Gastrocnemius medialis (tissue), 4 donors: ENCODE measurements around the gene UBE3B. TPM values are rescaled to one million over a fixed set of nuclear protein-coding genes. Genes with fewer than 3 reads are reported as not detected.

Experiments
- ATAC-seq, 2 donors: fragments of 150-250 bp; one replicate each; pipeline ENCODE4 v1.9.1; 2016
- DNase-seq, 2 donors: peaks; one replicate each; pipeline ENCODE4 v3.0.0-alpha.2; 2019
- H3K27ac ChIP-seq, 4 donors: fragments of 200-600 bp; sonication (generic); 1 replicate in 1 of 4; 2 replicates in 3 of 4; pipeline ENCODE4 v1.5.1; 2016 to 2018; ENCODE audit warnings: mild to moderate bottlenecking in 2 of 4, moderate library complexity in 1 of 4
- H3K27me3 ChIP-seq, 3 donors: fragments of 200-600 bp; sonication (generic) in 2 of 3; 1 replicate in 1 of 3; 2 replicates in 2 of 3; pipeline versions ENCODE4 v1.5.1 to v1.6.0; 2016 to 2019; ENCODE audit warnings: mild to moderate bottlenecking in 1 of 3, moderate library complexity in 1 of 3
- H3K36me3 ChIP-seq, 2 donors: fragments of 200-600 bp; sonication (generic) in 1 of 2; one replicate each; pipeline ENCODE4 v1.5.1; 2017 to 2018
- H3K4me1 ChIP-seq, 2 donors: fragments of 200-600 bp; sonication (generic) in 1 of 2; one replicate each; pipeline ENCODE4 v1.5.1; 2016 to 2017; ENCODE audit warnings: mild to moderate bottlenecking in 2 of 2
- H3K4me3 ChIP-seq, 4 donors: fragments of 200-600 bp; sonication (generic) in 3 of 4; 1 replicate in 1 of 4; 2 replicates in 3 of 4; pipeline ENCODE4 v1.5.1; 2016 to 2019; ENCODE audit warnings: mild to moderate bottlenecking in 2 of 4
- H3K9me3 ChIP-seq, 3 donors: fragments of 200-600 bp; sonication (generic) in 2 of 3; 1 replicate in 1 of 3; 2 replicates in 2 of 3; pipeline ENCODE4 v1.5.1; 2016 to 2019
- POLR2A ChIP-seq, 2 donors: fragments of 450-650 bp; IDR thresholded peaks; one replicate each; pipeline ENCODE4 v1.6.1; 2017; ENCODE audit warnings: antibody characterized with exemption in 2 of 2, mild to moderate bottlenecking in 2 of 2, moderate library complexity in 2 of 2
- in situ Hi-C, 4 donors: fragments of 200-750 bp; cut with MboI; loops; one replicate each; pipeline versions ENCODE4 v1.15.0 to v1.8.0; 2017; ENCODE audit warnings: low sequenced_read_pairs in 4 of 4
- intact Hi-C: fragments of 100-400 bp; cut with DNase I; formaldehyde crosslinking; loops from one replicate; pipeline ENCODE4 v1.15.1; 2023; ENCODE audit warnings: low total_unique reads
- total RNA-seq, 4 donors: library from RNA; depleted of rRNA; stranded (reverse); fragments of >200 nt; gene quantifications; one replicate each; pipeline versions ENCODE4 v1.1.0 to v1.2.3, GENCODE V29; 2016
- TF ChIP-seq, protein P1 (sequence below), 5 experiments: fragments of 450-650 bp in 3 of 5; fragments of 200-600 bp in 2 of 5; sonication (generic) in 2 of 5; IDR thresholded peaks in 4 of 5; conservative IDR thresholded peaks in 1 of 5; 1 replicate in 4 of 5; 2 replicates in 1 of 5; pipeline ENCODE4 v1.5.1; 2016 to 2019; ENCODE audit warnings: antibody characterized with exemption in 5 of 5, mild to moderate bottlenecking in 3 of 5, moderate library complexity in 3 of 5

The UBE3B gene
- total RNA-seq, 4 donors from 2014 or later, result 44.8 to 58.2 (median 55.9) TPM

- Histone ChIP-seq H3K27ac (no peak overlapping the region), H3K4me1 (no peaks in the 10 kb centered on the region), H3K36me3 (peaks cover 0 to 48% of the 10 kb centered on the region in 2 donors), H3K9me3 (no peaks in the 10 kb centered on the region), H3K27me3 (no peaks in the 10 kb centered on the region), H3K4me3 (no peak overlapping the region)
- TF ChIP-seq POLR2A (IDR thresholded peaks at IDR 0.05), result no peak
- TF ChIP-seq, protein P1, sequence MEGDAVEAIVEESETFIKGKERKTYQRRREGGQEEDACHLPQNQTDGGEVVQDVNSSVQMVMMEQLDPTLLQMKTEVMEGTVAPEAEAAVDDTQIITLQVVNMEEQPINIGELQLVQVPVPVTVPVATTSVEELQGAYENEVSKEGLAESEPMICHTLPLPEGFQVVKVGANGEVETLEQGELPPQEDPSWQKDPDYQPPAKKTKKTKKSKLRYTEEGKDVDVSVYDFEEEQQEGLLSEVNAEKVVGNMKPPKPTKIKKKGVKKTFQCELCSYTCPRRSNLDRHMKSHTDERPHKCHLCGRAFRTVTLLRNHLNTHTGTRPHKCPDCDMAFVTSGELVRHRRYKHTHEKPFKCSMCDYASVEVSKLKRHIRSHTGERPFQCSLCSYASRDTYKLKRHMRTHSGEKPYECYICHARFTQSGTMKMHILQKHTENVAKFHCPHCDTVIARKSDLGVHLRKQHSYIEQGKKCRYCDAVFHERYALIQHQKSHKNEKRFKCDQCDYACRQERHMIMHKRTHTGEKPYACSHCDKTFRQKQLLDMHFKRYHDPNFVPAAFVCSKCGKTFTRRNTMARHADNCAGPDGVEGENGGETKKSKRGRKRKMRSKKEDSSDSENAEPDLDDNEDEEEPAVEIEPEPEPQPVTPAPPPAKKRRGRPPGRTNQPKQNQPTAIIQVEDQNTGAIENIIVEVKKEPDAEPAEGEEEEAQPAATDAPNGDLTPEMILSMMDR (IDR thresholded peaks at IDR 0.05 in 4 of 5, conservative IDR thresholded peaks at IDR 0.05 in 1 of 5), result no peak
- ATAC-seq (no peak), DNase-seq (no peak)
- intact Hi-C loops (no loop called here), in situ Hi-C loops (no loop called here)
Measured at GRCh38 chr12:109560867-109561710, 83.7 kb downstream of the UBE3B start.

GRCh38 chr12:109561711-109562030 lies 84.2 kb downstream of the UBE3B start:
- Histone ChIP-seq H3K9me3 (no peaks in the 10 kb centered on the region), H3K27ac (no peak overlapping the region), H3K36me3 (peaks cover 0 to 47% of the 10 kb centered on the region in 2 donors), H3K4me1 (no peaks in the 10 kb centered on the region), H3K4me3 (no peak overlapping the region), H3K27me3 (no peaks in the 10 kb centered on the region)
- intact Hi-C loops (no loop called here), in situ Hi-C loops (no loop called here)
- no peak for TF ChIP-seq POLR2A (IDR thresholded peaks at IDR 0.05)
- TF ChIP-seq, protein P1 (IDR thresholded peaks at IDR 0.05 in 4 of 5, conservative IDR thresholded peaks at IDR 0.05 in 1 of 5), result no peak
- ATAC-seq (no peak), DNase-seq (no peak)

DNA sequence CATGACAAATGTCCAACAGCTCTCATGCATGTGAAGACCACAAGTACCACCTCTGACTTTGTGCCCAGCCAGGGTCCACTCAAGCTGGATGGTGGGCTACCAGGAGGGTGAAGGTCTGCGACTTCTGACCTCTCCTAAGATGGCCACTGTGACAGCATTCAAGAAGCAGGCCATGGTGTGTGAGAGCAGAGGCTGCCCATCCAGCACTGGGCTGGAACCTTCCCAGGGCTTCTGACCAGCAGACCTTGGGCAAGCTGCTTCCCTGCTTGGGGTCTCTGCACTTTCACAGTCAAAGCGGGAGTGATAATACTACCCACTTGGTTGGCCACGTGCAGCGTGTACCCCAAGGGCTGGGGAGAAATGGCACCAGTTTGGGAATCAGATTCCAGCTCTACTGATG lies 85.4 kb downstream of the UBE3B start:
- Histone ChIP-seq H3K36me3 (peaks cover 0 to 46% of the 10 kb centered on the region in 2 donors), H3K27ac (peak overlapping the region in 1 of 4 donors; percentile 39), H3K4me3 (no peak overlapping the region), H3K9me3 (no peaks in the 10 kb centered on the region), H3K27me3 (no peaks in the 10 kb centered on the region), H3K4me1 (no peaks in the 10 kb centered on the region)
- in situ Hi-C loops (no loop called here), intact Hi-C loops (no loop called here)
- DNase-seq, result no peak
- TF ChIP-seq, protein P1 (IDR thresholded peaks at IDR 0.05 in 4 of 5, conservative IDR thresholded peaks at IDR 0.05 in 1 of 5), result no peak
- no peak for TF ChIP-seq POLR2A (IDR thresholded peaks at IDR 0.05)
- no peak for ATAC-seq

GRCh38 chr12:109563291-109564284 lies 86.2 kb downstream of the UBE3B start:
- H3K4me3 ChIP-seq, result no peak overlapping the region
- TF ChIP-seq POLR2A (IDR thresholded peaks at IDR 0.05), result no peak
- TF ChIP-seq, protein P1 (IDR thresholded peaks at IDR 0.05 in 4 of 5, conservative IDR thresholded peaks at IDR 0.05 in 1 of 5), result no peak
- ATAC-seq (no peak), DNase-seq (no peak)
- H3K4me1 ChIP-seq, result no peaks in the 10 kb centered on the region
- H3K36me3 ChIP-seq, result peaks cover 0 to 53% of the 10 kb centered on the region in 2 donors
- intact Hi-C loops, result no loop called here
- H3K27me3 ChIP-seq, result no peaks in the 10 kb centered on the region
- in situ Hi-C loops, result no loop called here
- H3K27ac ChIP-seq, result peak overlapping the region in 1 of 4 donors; percentile 39
- no peaks in the 10 kb centered on the region for H3K9me3 ChIP-seq
